ENCODE results near the gene FOXK1. TPM values are rescaled to one million over a fixed set of nuclear protein-coding genes. Genes with fewer than 3 reads are reported as not detected.

The FOXK1 gene
- total RNA-seq, 1 donor from 2014 or later = 17.2 TPM

DNA sequence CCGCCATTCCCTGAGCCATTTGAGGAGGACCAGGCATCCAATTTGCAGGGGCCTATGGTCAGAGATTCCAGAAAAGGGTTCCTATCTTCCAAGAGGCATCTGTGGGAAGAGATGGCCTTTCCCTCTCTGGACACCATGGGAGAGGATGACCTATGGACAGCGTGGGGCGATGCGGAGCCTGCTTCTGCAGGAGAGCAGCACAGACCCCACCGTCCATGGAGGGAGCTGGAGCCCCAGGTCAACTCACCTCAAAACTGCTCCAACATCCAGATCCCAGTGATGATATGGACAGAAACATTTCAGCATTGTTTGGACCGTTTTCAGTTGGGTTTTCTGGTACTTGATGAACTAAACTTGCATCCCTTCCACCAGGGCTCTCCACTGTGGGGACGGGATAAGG is 34.0 kb upstream of the FOXK1 start:
- H3K27me3 ChIP-seq (ENCODE audit: control insufficient read depth in 3 of 3, insufficient read depth in 3 of 3, low read length in 3 of 3) = no peaks in the 10 kb centered on the region
- H3K36me3 ChIP-seq (ENCODE audit: control insufficient read depth in 3 of 3, insufficient read depth in 3 of 3, low read length in 3 of 3) = no peaks in the 10 kb centered on the region
- H3K4me1 ChIP-seq (ENCODE audit: control insufficient read depth in 3 of 3, insufficient read depth in 3 of 3, low read length in 3 of 3) = no peaks in the 10 kb centered on the region
- H3K9ac ChIP-seq (ENCODE audit: low read depth in 1 of 3, low read length in 3 of 3) = no peak overlapping the region
- no peak overlapping the region for H3K27ac ChIP-seq (ENCODE audit: low read depth, low read length)
- peaks cover 0 to 4% (median 0%) of the 10 kb centered on the region in 3 donors for H3K9me3 ChIP-seq (ENCODE audit: control insufficient read depth in 3 of 3, low read length in 3 of 3)
- H3K4me3 ChIP-seq (ENCODE audit: low read length in 3 of 3) = no peak overlapping the region

DNA sequence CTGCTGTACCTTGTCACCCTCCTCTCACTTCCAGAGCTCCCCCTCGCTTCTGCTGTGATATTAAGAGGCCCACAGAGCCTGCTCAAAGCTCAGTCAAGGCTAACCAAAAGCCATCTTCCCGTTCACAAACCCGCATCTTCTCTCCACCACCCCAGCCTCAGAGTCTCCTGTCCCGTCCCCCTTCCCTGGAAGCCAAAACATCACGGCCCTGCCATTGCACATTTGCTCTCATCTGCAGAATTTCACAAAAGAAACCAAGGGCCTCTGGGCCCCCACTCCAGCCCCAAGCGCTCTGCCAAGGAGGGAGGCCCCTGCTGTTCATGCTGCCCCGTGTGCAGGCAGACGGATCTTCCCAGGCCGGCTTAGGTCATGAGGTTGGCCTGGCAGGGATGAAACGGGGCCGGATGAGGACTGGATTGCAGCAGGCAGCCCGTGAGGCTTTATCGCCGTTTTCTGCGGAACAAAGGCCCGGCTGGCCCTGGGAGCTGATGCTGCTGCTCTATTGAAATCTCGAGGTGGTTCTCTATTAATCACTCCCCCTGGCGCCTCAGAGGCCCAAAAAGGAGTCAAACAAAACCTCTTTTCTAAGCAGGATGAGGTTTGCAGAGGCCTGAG is 31.6 kb upstream of the FOXK1 start:
- Histone ChIP-seq H3K27me3 (ENCODE audit: control insufficient read depth in 3 of 3, insufficient read depth in 3 of 3, low read length in 3 of 3) (no peaks in the 10 kb centered on the region), H3K27ac (ENCODE audit: low read depth, low read length) (no peak overlapping the region), H3K9ac (ENCODE audit: low read depth in 1 of 3, low read length in 3 of 3) (peak overlapping the region in 1 of 3 donors; percentile 45), H3K9me3 (ENCODE audit: control insufficient read depth in 3 of 3, low read length in 3 of 3) (peaks cover 0 to 4% (median 0%) of the 10 kb centered on the region in 3 donors), H3K4me3 (ENCODE audit: low read length in 3 of 3) (no peak overlapping the region), H3K4me1 (ENCODE audit: control insufficient read depth in 3 of 3, insufficient read depth in 3 of 3, low read length in 3 of 3) (no peaks in the 10 kb centered on the region), H3K36me3 (ENCODE audit: control insufficient read depth in 3 of 3, insufficient read depth in 3 of 3, low read length in 3 of 3) (no peaks in the 10 kb centered on the region)

- Histone ChIP-seq H3K9ac (ENCODE audit: low read depth in 1 of 3, low read length in 3 of 3) (no peak overlapping the region), H3K4me1 (ENCODE audit: control insufficient read depth in 3 of 3, insufficient read depth in 3 of 3, low read length in 3 of 3) (no peaks in the 10 kb centered on the region), H3K36me3 (ENCODE audit: control insufficient read depth in 3 of 3, insufficient read depth in 3 of 3, low read length in 3 of 3) (no peaks in the 10 kb centered on the region), H3K27ac (ENCODE audit: low read depth, low read length) (no peak overlapping the region), H3K9me3 (ENCODE audit: control insufficient read depth in 3 of 3, low read length in 3 of 3) (no peaks in the 10 kb centered on the region), H3K27me3 (ENCODE audit: control insufficient read depth in 3 of 3, insufficient read depth in 3 of 3, low read length in 3 of 3) (no peaks in the 10 kb centered on the region), H3K4me3 (ENCODE audit: low read length in 3 of 3) (no peak overlapping the region)
Measured at GRCh38 chr7:4653771-4654170, 28.3 kb upstream of the FOXK1 start.

GRCh38 chr7:4655311-4655710 is 26.8 kb upstream of the FOXK1 start:
- peaks cover 0 to 6% (median 2%) of the 10 kb centered on the region in 3 donors for H3K9me3 ChIP-seq (ENCODE audit: control insufficient read depth in 3 of 3, low read length in 3 of 3)
- H3K4me3 ChIP-seq (ENCODE audit: low read length in 3 of 3) = no peak overlapping the region
- no peaks in the 10 kb centered on the region for H3K36me3 ChIP-seq (ENCODE audit: control insufficient read depth in 3 of 3, insufficient read depth in 3 of 3, low read length in 3 of 3)
- no peak overlapping the region for H3K27ac ChIP-seq (ENCODE audit: low read depth, low read length)
- no peak overlapping the region for H3K9ac ChIP-seq (ENCODE audit: low read depth in 1 of 3, low read length in 3 of 3)
- H3K27me3 ChIP-seq (ENCODE audit: control insufficient read depth in 3 of 3, insufficient read depth in 3 of 3, low read length in 3 of 3) = no peaks in the 10 kb centered on the region
- no peaks in the 10 kb centered on the region for H3K4me1 ChIP-seq (ENCODE audit: control insufficient read depth in 3 of 3, insufficient read depth in 3 of 3, low read length in 3 of 3)

DNA sequence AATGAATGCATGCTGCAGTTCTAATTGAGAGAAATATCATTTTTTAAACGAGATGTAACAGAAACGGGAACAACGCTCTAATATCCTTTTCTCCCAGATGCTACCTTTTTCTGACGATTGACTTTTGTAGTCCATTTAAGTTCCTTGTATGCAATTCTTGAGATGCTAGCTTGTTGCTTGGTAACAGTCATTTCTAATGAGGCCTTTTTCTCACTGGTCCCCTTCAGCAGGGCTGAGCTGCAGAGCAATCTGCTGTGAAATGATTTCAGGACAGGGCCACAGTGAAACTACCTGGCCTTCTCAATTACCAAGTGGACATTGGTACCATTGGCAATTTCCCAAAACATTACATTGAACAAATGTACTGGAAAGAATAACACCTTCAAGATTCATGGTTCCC is 26.2 kb upstream of the FOXK1 start:
- no peak overlapping the region for H3K27ac ChIP-seq (ENCODE audit: low read depth, low read length)
- H3K4me1 ChIP-seq (ENCODE audit: control insufficient read depth in 3 of 3, insufficient read depth in 3 of 3, low read length in 3 of 3) = no peaks in the 10 kb centered on the region
- H3K36me3 ChIP-seq (ENCODE audit: control insufficient read depth in 3 of 3, insufficient read depth in 3 of 3, low read length in 3 of 3) = no peaks in the 10 kb centered on the region
- H3K27me3 ChIP-seq (ENCODE audit: control insufficient read depth in 3 of 3, insufficient read depth in 3 of 3, low read length in 3 of 3) = no peaks in the 10 kb centered on the region
- H3K9ac ChIP-seq (ENCODE audit: low read depth in 1 of 3, low read length in 3 of 3) = no peak overlapping the region
- no peak overlapping the region for H3K4me3 ChIP-seq (ENCODE audit: low read length in 3 of 3)
- peaks cover 0 to 6% (median 2%) of the 10 kb centered on the region in 3 donors for H3K9me3 ChIP-seq (ENCODE audit: control insufficient read depth in 3 of 3, low read length in 3 of 3)

DNA sequence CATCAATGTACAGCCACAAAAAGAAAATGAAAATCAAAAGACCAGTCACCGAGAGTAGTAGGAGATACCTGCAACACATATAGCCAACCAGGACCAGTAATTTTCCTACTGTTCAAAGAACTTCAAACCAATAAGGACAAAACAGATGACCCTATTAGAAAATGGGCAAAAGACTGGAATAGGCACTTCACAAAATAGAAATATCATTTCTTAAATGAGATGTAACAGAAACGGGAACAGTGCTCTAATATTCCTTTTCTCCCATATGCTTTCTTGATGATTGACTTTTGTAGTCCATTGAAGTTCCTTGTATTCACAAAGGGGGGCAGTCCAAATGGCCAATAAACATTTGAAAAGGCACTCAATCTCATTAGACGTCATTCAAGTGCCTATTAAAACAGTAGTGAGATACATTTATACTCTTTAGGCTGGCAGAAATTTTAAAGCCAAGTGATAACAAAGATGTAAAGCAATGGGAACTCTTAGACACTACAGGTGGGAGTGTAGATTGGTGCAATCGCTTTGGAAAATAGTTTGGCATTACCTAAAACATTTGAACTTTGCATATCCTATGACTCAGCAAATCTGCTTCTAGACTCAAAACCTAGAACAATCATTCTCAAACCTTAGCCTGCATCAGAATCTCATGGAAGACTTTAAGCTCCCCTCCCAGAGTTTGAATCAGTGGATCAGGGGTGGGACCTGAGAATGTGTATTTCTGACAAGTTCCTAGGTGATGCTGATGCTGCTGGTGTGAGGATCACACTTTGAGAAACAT is 24.3 kb upstream of the FOXK1 start:
- H3K36me3 ChIP-seq (ENCODE audit: control insufficient read depth in 3 of 3, insufficient read depth in 3 of 3, low read length in 3 of 3) = no peaks in the 10 kb centered on the region
- H3K9ac ChIP-seq (ENCODE audit: low read depth in 1 of 3, low read length in 3 of 3) = no peak overlapping the region
- no peaks in the 10 kb centered on the region for H3K27me3 ChIP-seq (ENCODE audit: control insufficient read depth in 3 of 3, insufficient read depth in 3 of 3, low read length in 3 of 3)
- peaks cover 0 to 5% (median 4%) of the 10 kb centered on the region in 3 donors for H3K4me1 ChIP-seq (ENCODE audit: control insufficient read depth in 3 of 3, insufficient read depth in 3 of 3, low read length in 3 of 3)
- H3K9me3 ChIP-seq (ENCODE audit: control insufficient read depth in 3 of 3, low read length in 3 of 3) = peaks cover 0 to 6% (median 2%) of the 10 kb centered on the region in 3 donors
- H3K4me3 ChIP-seq (ENCODE audit: low read length in 3 of 3) = no peak overlapping the region
- H3K27ac ChIP-seq (ENCODE audit: low read depth, low read length) = no peak overlapping the region

GRCh38 chr7:4659551-4660286 is 22.4 kb upstream of the FOXK1 start:
- no peaks in the 10 kb centered on the region for H3K36me3 ChIP-seq (ENCODE audit: control insufficient read depth in 3 of 3, insufficient read depth in 3 of 3, low read length in 3 of 3)
- no peak overlapping the region for H3K9ac ChIP-seq (ENCODE audit: low read depth in 1 of 3, low read length in 3 of 3)
- peaks cover 0 to 5% (median 4%) of the 10 kb centered on the region in 3 donors for H3K4me1 ChIP-seq (ENCODE audit: control insufficient read depth in 3 of 3, insufficient read depth in 3 of 3, low read length in 3 of 3)

DNA sequence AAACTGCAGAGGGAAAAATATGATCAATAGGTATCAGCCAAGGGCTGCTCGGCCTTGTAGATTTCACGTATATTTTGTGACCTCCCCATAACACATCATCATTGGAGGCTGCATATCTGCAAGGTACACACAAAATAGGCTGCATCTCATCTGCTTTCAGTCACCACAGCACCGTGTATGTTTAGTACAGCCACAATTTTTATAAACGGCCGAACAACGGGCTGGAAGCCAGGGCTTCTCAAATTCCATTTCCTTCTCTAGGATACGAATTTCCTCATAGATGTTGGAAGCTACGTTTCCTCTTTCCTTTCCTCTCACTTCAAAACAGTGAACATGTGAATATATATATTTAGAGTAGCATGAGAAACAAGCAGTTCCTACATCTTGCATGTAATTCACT is 20.2 kb upstream of the FOXK1 start:
- H3K4me3 ChIP-seq (ENCODE audit: low read length in 3 of 3) = no peak overlapping the region
- peaks cover 0 to 5% (median 4%) of the 10 kb centered on the region in 3 donors for H3K4me1 ChIP-seq (ENCODE audit: control insufficient read depth in 3 of 3, insufficient read depth in 3 of 3, low read length in 3 of 3)
- no peaks in the 10 kb centered on the region for H3K27me3 ChIP-seq (ENCODE audit: control insufficient read depth in 3 of 3, insufficient read depth in 3 of 3, low read length in 3 of 3)
- H3K9me3 ChIP-seq (ENCODE audit: control insufficient read depth in 3 of 3, low read length in 3 of 3) = peaks cover 0 to 6% (median 2%) of the 10 kb centered on the region in 3 donors
- no peak overlapping the region for H3K9ac ChIP-seq (ENCODE audit: low read depth in 1 of 3, low read length in 3 of 3)
- H3K27ac ChIP-seq (ENCODE audit: low read depth, low read length) = no peak overlapping the region
- H3K36me3 ChIP-seq (ENCODE audit: control insufficient read depth in 3 of 3, insufficient read depth in 3 of 3, low read length in 3 of 3) = no peaks in the 10 kb centered on the region

More at GRCh38 chr7:4659551-4660286, 22.4 kb upstream of the FOXK1 start:
- no peaks in the 10 kb centered on the region for H3K27me3 ChIP-seq (ENCODE audit: control insufficient read depth in 3 of 3, insufficient read depth in 3 of 3, low read length in 3 of 3)
- no peak overlapping the region for H3K27ac ChIP-seq (ENCODE audit: low read depth, low read length)
- H3K9me3 ChIP-seq (ENCODE audit: control insufficient read depth in 3 of 3, low read length in 3 of 3) = peaks cover 0 to 6% (median 2%) of the 10 kb centered on the region in 3 donors
- H3K4me3 ChIP-seq (ENCODE audit: low read length in 3 of 3) = no peak overlapping the region

DNA sequence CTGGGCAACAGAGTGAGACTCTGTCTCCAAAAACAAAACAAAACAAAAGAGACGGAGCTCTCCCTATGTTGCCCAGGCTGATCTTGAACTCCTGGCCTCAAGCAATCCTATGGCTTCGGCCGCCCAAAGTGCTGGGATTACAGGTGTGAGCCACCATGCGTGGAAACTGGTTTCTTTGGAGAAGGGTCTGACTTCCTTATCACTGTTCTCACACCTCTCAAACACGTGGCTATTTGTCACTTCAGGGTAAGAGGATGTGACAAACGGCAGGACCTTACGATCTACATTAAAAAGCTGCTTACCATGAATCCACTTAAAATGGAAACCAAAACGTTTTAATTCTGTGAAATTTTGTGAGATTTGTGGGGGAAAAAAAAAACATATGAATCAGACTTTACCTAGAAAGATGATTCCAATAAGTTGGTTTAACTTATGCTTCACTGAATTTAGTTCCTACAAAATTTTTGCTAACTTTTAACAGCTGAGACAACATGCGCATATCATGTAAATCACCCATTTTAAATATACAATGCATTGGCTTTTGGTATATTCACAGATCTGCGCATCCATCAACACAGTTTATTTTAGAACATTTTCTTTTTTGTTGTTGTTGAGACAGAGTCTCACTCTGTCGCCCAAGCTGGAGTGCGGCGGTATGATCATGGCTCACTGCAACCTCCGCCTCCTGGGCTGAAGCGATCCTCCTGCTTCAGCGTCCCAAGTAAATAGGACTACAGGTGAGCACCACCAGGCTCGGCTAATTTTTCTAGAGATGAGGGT is 18.7 kb upstream of the FOXK1 start:
- H3K36me3 ChIP-seq (ENCODE audit: control insufficient read depth in 3 of 3, insufficient read depth in 3 of 3, low read length in 3 of 3) = no peaks in the 10 kb centered on the region
- H3K27me3 ChIP-seq (ENCODE audit: control insufficient read depth in 3 of 3, insufficient read depth in 3 of 3, low read length in 3 of 3) = no peaks in the 10 kb centered on the region
- no peak overlapping the region for H3K9ac ChIP-seq (ENCODE audit: low read depth in 1 of 3, low read length in 3 of 3)
- H3K9me3 ChIP-seq (ENCODE audit: control insufficient read depth in 3 of 3, low read length in 3 of 3) = peaks cover 0 to 6% (median 2%) of the 10 kb centered on the region in 3 donors
- H3K27ac ChIP-seq (ENCODE audit: low read depth, low read length) = no peak overlapping the region
- peaks cover 0 to 9% (median 4%) of the 10 kb centered on the region in 3 donors for H3K4me1 ChIP-seq (ENCODE audit: control insufficient read depth in 3 of 3, insufficient read depth in 3 of 3, low read length in 3 of 3)
- no peak overlapping the region for H3K4me3 ChIP-seq (ENCODE audit: low read length in 3 of 3)

Measured in skeletal muscle tissue (tissue), 4 donors.